GM12875 (cell line): ENCODE results near the gene TMEM271.
"Not testable (repeated sequence)": the region's sequence is repeated elsewhere in the genome, so short reads cannot be mapped to it uniquely, and the experiment has no call there.

Experiments used
- H3K4me3 ChIP-seq: one replicate; pipeline ENCODE4 v1.5.1; 2011; ENCODE audit warnings: low read depth, low read length, control low read depth
- CTCF ChIP-seq: IDR thresholded peaks from 2 replicates; pipeline ENCODE4 v1.5.1; 2011; ENCODE audit warnings: low read depth, mild to moderate bottlenecking, control low read depth, inconsistent platforms, low read length, moderate library complexity, borderline replicate concordance; ENCODE audit not compliant: insufficient read depth

TMEM271 gene

GRCh38 chr4:566508-567295 lies 9.4 kb downstream of the TMEM271 start:
- no peak for TF ChIP-seq CTCF
- no peak overlapping the region for H3K4me3 ChIP-seq

DNA sequence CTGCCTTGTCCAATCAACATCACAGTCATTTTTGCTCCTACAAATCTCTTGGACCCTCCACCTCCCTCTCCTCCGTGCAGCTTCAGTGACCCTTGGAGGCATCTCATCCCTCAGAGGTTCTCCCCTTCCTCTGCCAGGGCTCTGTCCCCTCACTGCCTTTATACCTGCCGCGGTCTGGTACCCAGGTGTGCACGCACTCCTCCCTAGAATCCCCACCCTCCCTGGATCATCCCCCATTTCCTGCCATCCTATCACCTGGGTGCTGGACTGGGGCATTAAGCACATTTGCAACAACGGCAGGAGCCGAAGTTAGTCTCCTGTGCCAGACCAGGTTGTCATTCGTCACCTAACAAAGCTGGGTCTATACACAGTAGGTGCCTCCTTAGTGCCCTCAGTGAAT lies 10.1 kb downstream of the TMEM271 start:
- H3K4me3 ChIP-seq, result no peak overlapping the region
- no peak for TF ChIP-seq CTCF

- not testable (repeated sequence) for H3K4me3 ChIP-seq
Observed at GRCh38 chr4:565614-566013, 10.5 kb downstream of the TMEM271 start.

DNA sequence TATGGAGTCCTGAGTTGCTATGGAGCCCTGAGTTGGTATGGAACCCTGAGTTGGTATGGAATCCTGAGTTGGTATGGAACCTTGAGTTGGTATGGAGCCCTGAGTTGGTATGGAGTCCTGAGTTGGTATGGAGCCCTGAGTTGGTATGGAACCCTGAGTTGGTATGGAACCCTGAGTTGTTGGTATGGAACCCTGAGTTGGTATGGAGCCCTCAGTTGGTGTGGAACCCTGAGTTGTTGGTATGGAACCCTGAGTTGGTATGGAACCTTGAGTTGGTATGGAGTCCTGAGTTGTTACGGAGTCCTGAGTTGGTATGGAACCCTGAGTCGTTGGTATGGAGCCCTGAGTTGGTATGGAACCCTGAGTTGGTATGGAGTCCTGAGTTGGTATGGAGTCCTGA lies 13.6 kb downstream of the TMEM271 start:
- not testable (repeated sequence) for H3K4me3 ChIP-seq

DNA sequence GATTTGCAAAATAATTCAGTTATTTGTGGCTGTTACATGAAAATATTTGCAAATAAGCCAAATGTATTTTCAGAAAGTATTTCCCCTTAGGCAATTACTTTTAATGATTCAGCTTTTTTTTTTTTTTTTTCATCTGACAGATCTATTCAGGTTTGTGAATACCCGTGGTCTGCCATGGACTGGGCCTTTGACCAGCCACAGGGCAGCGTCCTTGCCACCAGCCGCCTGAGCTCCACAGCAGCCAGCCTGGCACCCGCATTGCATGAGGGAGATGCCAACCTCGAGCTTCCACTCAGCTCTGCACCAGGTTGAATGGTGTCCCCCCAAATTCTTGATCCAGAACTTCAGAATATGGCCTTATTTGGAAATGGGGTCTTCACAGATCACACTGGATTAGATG lies 14.7 kb downstream of the TMEM271 start:
- no peak overlapping the region for H3K4me3 ChIP-seq
- TF ChIP-seq CTCF, result no peak

GRCh38 chr4:560731-561291 lies 15.3 kb downstream of the TMEM271 start:
- H3K4me3 ChIP-seq, result no peak overlapping the region
- TF ChIP-seq CTCF, result no peak

DNA sequence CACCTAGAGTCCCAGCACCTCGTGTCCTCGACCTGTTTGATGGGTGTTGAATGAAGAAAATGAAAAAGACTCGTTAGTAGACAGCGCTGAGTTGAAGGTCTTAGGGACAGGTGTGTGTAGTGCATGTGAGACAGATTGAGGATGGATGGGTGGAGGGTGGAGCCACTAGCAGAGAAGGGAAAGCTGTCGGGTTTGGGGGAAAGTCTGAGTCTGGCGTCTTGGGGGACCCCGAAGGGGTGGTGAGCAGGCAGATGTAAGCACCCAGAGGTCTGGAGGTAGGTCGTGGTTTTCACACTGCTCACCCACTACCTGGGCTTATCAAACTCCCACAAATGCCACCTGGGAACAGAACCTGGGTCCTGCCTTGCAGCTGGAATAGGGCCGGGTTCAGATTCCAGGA lies 16.0 kb downstream of the TMEM271 start:
- TF ChIP-seq CTCF, result no peak
- H3K4me3 ChIP-seq, result no peak overlapping the region

- no peak for TF ChIP-seq CTCF
- no peak overlapping the region for H3K4me3 ChIP-seq
Observed at GRCh38 chr4:555566-556275, 20.4 kb downstream of the TMEM271 start.

DNA sequence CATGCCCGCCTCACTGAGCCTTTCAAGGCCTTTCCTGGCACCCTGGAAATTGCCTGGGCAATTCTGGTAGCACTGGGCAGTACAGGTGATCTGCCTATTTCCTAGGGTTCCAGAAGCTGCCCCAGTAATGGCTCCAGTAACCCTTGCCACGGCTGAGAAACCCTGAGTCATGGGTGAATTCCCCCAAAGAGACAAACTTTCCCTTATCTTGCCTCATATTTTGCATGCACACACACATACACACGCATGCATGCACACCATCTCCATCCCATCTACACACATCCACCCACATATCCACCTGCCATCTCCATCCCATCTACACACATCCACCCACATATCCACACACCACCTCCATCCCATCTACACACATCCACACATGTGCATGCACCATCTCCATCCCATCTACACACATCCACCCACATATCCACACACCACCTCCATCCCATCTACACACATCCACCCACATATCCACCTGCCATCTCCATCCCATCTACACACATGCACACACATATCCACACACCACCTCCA lies 21.2 kb downstream of the TMEM271 start:
- H3K4me3 ChIP-seq, result not testable (repeated sequence)
